H9 (cell line): ENCODE data around the gene CHGA. TPM values are rescaled to one million over a fixed set of nuclear protein-coding genes. Genes with fewer than 3 reads are reported as not detected.

ENCODE experiments used
- DNase-seq: peaks from one replicate; pipeline ENCODE4 v3.0.0-alpha.2; 2017
- H2AFZ ChIP-seq: one replicate; pipeline ENCODE4 v1.6.1; 2013; ENCODE audit warnings: mild to moderate bottlenecking, low read length, control low read depth, moderate library complexity
- H2AK5ac ChIP-seq: 2 replicates; pipeline ENCODE4 v1.6.1; 2013; ENCODE audit warnings: low read length, control low read depth, mixed read lengths; ENCODE audit not compliant: insufficient read length
- H2BK120ac ChIP-seq: one replicate; pipeline ENCODE4 v1.6.1; 2013; ENCODE audit warnings: low read depth, mild to moderate bottlenecking, low read length, control low read depth, inconsistent platforms; ENCODE audit not compliant: poor library complexity, severe bottlenecking
- H2BK12ac ChIP-seq: 2 replicates; pipeline ENCODE4 v1.6.1; 2013; ENCODE audit warnings: low read length, control low read depth, mixed read lengths, low read depth; ENCODE audit not compliant: insufficient read length
- H2BK15ac ChIP-seq: 2 replicates; pipeline ENCODE4 v1.6.1; 2013; ENCODE audit warnings: low read depth, low read length, control low read depth
- H2BK20ac ChIP-seq: one replicate; pipeline ENCODE4 v1.6.1; 2013; ENCODE audit warnings: low read depth, mild to moderate bottlenecking, low read length, control low read depth, inconsistent platforms; ENCODE audit not compliant: poor library complexity, severe bottlenecking
- H2BK5ac ChIP-seq: 2 replicates; pipeline ENCODE4 v1.6.1; 2013; ENCODE audit warnings: low read length, control low read depth, mixed read lengths; ENCODE audit not compliant: insufficient read length
- H3K14ac ChIP-seq: 2 replicates; pipeline ENCODE4 v1.6.1; 2013; ENCODE audit warnings: low read length, control low read depth; ENCODE audit not compliant: insufficient read depth
- H3K18ac ChIP-seq: 2 replicates; pipeline ENCODE4 v1.6.1; 2013; ENCODE audit warnings: low read depth, mild to moderate bottlenecking, mixed read lengths, low read length, control low read depth; ENCODE audit not compliant: insufficient read length
- H3K23ac ChIP-seq: 2 replicates; pipeline ENCODE4 v1.6.1; 2013; ENCODE audit warnings: low read length, control low read depth, mixed read lengths, low read depth; ENCODE audit not compliant: insufficient read length
- H3K23me2 ChIP-seq: 2 replicates; pipeline ENCODE4 v1.6.1; 2013; ENCODE audit warnings: low read depth, mild to moderate bottlenecking, mixed read lengths, low read length, control low read depth; ENCODE audit not compliant: insufficient read length, poor library complexity, severe bottlenecking
- H3K27ac ChIP-seq: 2 replicates; pipeline ENCODE4 v1.5.1; 2013; ENCODE audit warnings: low read length, control low read depth, mixed read lengths, low read depth; ENCODE audit not compliant: insufficient read length
- H3K27me3 ChIP-seq: 2 replicates; pipeline ENCODE4 v1.6.1; 2013; ENCODE audit warnings: low read length, control low read depth, inconsistent platforms; ENCODE audit not compliant: insufficient read depth
- H3K4ac ChIP-seq: 2 replicates; pipeline ENCODE4 v1.6.1; 2013; ENCODE audit warnings: low read depth, mild to moderate bottlenecking, control low read depth, inconsistent platforms, low read length, moderate library complexity
- H3K4me1 ChIP-seq: 2 replicates; pipeline ENCODE4 v1.6.1; 2013; ENCODE audit warnings: low read length, control low read depth, inconsistent platforms; ENCODE audit not compliant: insufficient read depth
- H3K4me2 ChIP-seq: 2 replicates; pipeline ENCODE4 v1.6.1; 2013; ENCODE audit warnings: low read length, control low read depth, mixed read lengths; ENCODE audit not compliant: insufficient read length, insufficient read depth
- H3K56ac ChIP-seq: 2 replicates; pipeline ENCODE4 v1.6.1; 2013; ENCODE audit warnings: low read depth, mild to moderate bottlenecking, mixed read lengths, low read length, control low read depth; ENCODE audit not compliant: insufficient read length
- H3K79me1 ChIP-seq: 2 replicates; pipeline ENCODE4 v1.6.1; 2013; ENCODE audit warnings: low read depth, mild to moderate bottlenecking, moderate library complexity, low read length, control low read depth, inconsistent platforms; ENCODE audit not compliant: insufficient read depth, poor library complexity, severe bottlenecking
- H3K79me2 ChIP-seq: 2 replicates; pipeline ENCODE4 v1.6.1; 2013; ENCODE audit warnings: low read length, control low read depth, inconsistent platforms; ENCODE audit not compliant: insufficient read depth
- H3K9ac ChIP-seq: 2 replicates; pipeline ENCODE4 v1.6.1; 2013; ENCODE audit warnings: low read length, control low read depth, mixed read lengths; ENCODE audit not compliant: insufficient read length; ENCODE audit errors: extremely low read depth
- H3K9me3 ChIP-seq: one replicate; pipeline ENCODE4 v1.6.1; 2013; ENCODE audit warnings: low read depth, low read length, inconsistent platforms; ENCODE audit not compliant: control insufficient read depth
- H3T11ph ChIP-seq: one replicate; pipeline ENCODE4 v1.6.1; 2013; ENCODE audit warnings: mild to moderate bottlenecking, low read length, control low read depth, inconsistent platforms
- H4K20me1 ChIP-seq: one replicate; pipeline ENCODE4 v1.6.1; 2013; ENCODE audit not compliant: control insufficient read depth, insufficient read length, insufficient read depth
- H4K5ac ChIP-seq: 2 replicates; pipeline ENCODE4 v1.6.1; 2013; ENCODE audit warnings: low read depth, mild to moderate bottlenecking, mixed read lengths, low read length, control low read depth; ENCODE audit not compliant: insufficient read length
- H4K8ac ChIP-seq: replicated peaks from 2 replicates; pipeline ENCODE4 v1.6.1; 2013; ENCODE audit warnings: low read length, control low read depth, mixed read lengths, low read depth; ENCODE audit not compliant: insufficient read length
- H4K91ac ChIP-seq: 2 replicates; pipeline ENCODE4 v1.6.1; 2013; ENCODE audit warnings: low read depth, mild to moderate bottlenecking, moderate library complexity, mixed read lengths, low read length, control low read depth; ENCODE audit not compliant: insufficient read length
- H3K27ac Mint-ChIP-seq, 3 experiments: 2 replicates in 2 of 3; 3 replicates in 1 of 3; pipeline ENCODE4 v1.8.0; 2020 to 2021; ENCODE audit warnings: mixed read lengths in 3 of 3, mild to moderate bottlenecking in 1 of 3, moderate library complexity in 1 of 3
- H3K27me3 Mint-ChIP-seq: 2 replicates; pipeline ENCODE4 v1.8.0; 2021; ENCODE audit warnings: low read depth, mild to moderate bottlenecking, moderate library complexity, mixed read lengths
- H3K36me3 Mint-ChIP-seq, 3 experiments: 2 replicates in 2 of 3; 3 replicates in 1 of 3; pipeline ENCODE4 v1.8.0; 2020 to 2021; ENCODE audit warnings: low read depth in 3 of 3, mixed read lengths in 3 of 3; ENCODE audit not compliant: insufficient read depth in 1 of 3
- H3K4me1 Mint-ChIP-seq, 2 experiments: 2 replicates each; pipeline ENCODE4 v1.8.0; 2020; ENCODE audit warnings: mixed read lengths in 2 of 2
- H3K4me3 Mint-ChIP-seq, 2 experiments: 2 replicates in 1 of 2; 3 replicates in 1 of 2; pipeline ENCODE4 v1.8.0; 2020 to 2021; ENCODE audit warnings: mild to moderate bottlenecking in 2 of 2, mixed read lengths in 2 of 2, moderate library complexity in 1 of 2
- H3K9me3 Mint-ChIP-seq, 2 experiments: 2 replicates in 1 of 2; 3 replicates in 1 of 2; pipeline ENCODE4 v1.8.0; 2020; ENCODE audit warnings: mild to moderate bottlenecking in 2 of 2, mixed read lengths in 2 of 2, moderate library complexity in 1 of 2
- WGBS: extraction: QIAGEN DNeasy Blood & Tissue Kit; methylation state at CpG from one replicate; pipeline ENCODE4 v1.1.7; 2013; ENCODE audit warnings: missing lambda C conversion rate, low lambda C conversion rate, mixed read lengths; ENCODE audit not compliant: insufficient read length; ENCODE audit errors: extremely low coverage; 5-methylcytosine and 5-hydroxymethylcytosine counted together
- total RNA-seq: library from RNA; stranded (reverse); gene quantifications from 2 replicates; pipeline ENCODE4 v1.2.1, GENCODE V29; 2021
- TF ChIP-seq, protein P1 (sequence below): fragments of 200-600 bp; sonication (generic); conservative IDR thresholded peaks from 3 replicates; pipeline ENCODE4 v1.8.0; 2021; ENCODE audit warnings: antibody characterized with exemption, mild to moderate bottlenecking

The CHGA gene
- total RNA-seq, 1 experiment from 2014 or later: 6.7 TPM

- Mint-ChIP-seq H3K36me3 (peaks cover 36 to 55% (median 36%) of the 10 kb centered on the region in 3 experiments), H3K4me1 (peaks cover 0 to 3% of the 10 kb centered on the region in 2 experiments; a peak in 1 of 4 replicates), H3K9me3 (peaks cover 24 to 25% of the 10 kb centered on the region in 2 experiments), H3K27me3 (no peaks in the 10 kb centered on the region; the same call in none of the 2 replicates), H3K4me3 (no peak overlapping the region), H3K27ac (no peak overlapping the region)
- H3K79me1 ChIP-seq: no peaks in the 10 kb centered on the region
- H2BK12ac ChIP-seq: no peak overlapping the region
- TF ChIP-seq, protein P1, sequence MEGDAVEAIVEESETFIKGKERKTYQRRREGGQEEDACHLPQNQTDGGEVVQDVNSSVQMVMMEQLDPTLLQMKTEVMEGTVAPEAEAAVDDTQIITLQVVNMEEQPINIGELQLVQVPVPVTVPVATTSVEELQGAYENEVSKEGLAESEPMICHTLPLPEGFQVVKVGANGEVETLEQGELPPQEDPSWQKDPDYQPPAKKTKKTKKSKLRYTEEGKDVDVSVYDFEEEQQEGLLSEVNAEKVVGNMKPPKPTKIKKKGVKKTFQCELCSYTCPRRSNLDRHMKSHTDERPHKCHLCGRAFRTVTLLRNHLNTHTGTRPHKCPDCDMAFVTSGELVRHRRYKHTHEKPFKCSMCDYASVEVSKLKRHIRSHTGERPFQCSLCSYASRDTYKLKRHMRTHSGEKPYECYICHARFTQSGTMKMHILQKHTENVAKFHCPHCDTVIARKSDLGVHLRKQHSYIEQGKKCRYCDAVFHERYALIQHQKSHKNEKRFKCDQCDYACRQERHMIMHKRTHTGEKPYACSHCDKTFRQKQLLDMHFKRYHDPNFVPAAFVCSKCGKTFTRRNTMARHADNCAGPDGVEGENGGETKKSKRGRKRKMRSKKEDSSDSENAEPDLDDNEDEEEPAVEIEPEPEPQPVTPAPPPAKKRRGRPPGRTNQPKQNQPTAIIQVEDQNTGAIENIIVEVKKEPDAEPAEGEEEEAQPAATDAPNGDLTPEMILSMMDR: no peak
- no peak overlapping the region for H4K5ac ChIP-seq
- WGBS: no CpG with 5 or more reads among the region's 5 CpGs
- no peak overlapping the region for H3K56ac ChIP-seq
- H3K23ac ChIP-seq: no peak overlapping the region
- no peak overlapping the region for H3K4me2 ChIP-seq
- no peak overlapping the region for H3T11ph ChIP-seq
- H3K14ac ChIP-seq: no peak overlapping the region
- no peak overlapping the region for H2AFZ ChIP-seq
- H4K8ac ChIP-seq: no peak overlapping the region
- no peaks in the 10 kb centered on the region for H3K23me2 ChIP-seq
- H3K27me3 ChIP-seq: no peaks in the 10 kb centered on the region
- no peak overlapping the region for H4K91ac ChIP-seq
- peaks cover 6% of the 10 kb centered on the region for H3K9me3 ChIP-seq
- no peak overlapping the region for H2BK15ac ChIP-seq
- DNase-seq: no peak
- no peak overlapping the region for H3K18ac ChIP-seq
- H3K27ac ChIP-seq: no peak overlapping the region
- no peak overlapping the region for H2AK5ac ChIP-seq
- H3K79me2 ChIP-seq: no peaks in the 10 kb centered on the region; the same call in 1 of the 2 replicates
- H3K4ac ChIP-seq: no peak overlapping the region
- no peak overlapping the region for H3K9ac ChIP-seq
- no peaks in the 10 kb centered on the region for H4K20me1 ChIP-seq
- no peak overlapping the region for H2BK120ac ChIP-seq
- H2BK5ac ChIP-seq: no peak overlapping the region
- no peaks in the 10 kb centered on the region for H3K4me1 ChIP-seq
- H2BK20ac ChIP-seq: no peak overlapping the region
These were observed 61.3 kb downstream of the CHGA start for GRCh38 chr14:92984082-92984788.

Other genes with a start within 250 kb of the CHGA start
- gene LGMN, start 174.5 kb upstream of the CHGA start, total RNA-seq: 55.0 and 55.3 TPM in 2 replicates
- gene GOLGA5, start 128.8 kb upstream of the CHGA start, total RNA-seq: 23.9 and 25.4 TPM in 2 replicates
- 89.5 and 92.7 TPM in 2 replicates for gene ITPK1, start 192.8 kb downstream of the CHGA start, total RNA-seq